HG03457 (cell line): ENCODE data around the gene ARGLU1.
"Not testable (repeated sequence)": the region's sequence is repeated elsewhere in the genome, so short reads cannot be mapped to it uniquely, and the experiment has no call there.

ENCODE experiments used
- ATAC-seq: cut with Tn5 transposase; IDR thresholded peaks from one replicate; pipeline ENCODE4 v1.9.1; 2021; ENCODE audit warnings: moderate number of reproducible peaks; ENCODE audit not compliant: unreplicated experiment

Gene ARGLU1, protein sequence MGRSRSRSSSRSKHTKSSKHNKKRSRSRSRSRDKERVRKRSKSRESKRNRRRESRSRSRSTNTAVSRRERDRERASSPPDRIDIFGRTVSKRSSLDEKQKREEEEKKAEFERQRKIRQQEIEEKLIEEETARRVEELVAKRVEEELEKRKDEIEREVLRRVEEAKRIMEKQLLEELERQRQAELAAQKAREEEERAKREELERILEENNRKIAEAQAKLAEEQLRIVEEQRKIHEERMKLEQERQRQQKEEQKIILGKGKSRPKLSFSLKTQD

GRCh38 chr13:106567474-106568298, at the start of gene ARGLU1:
Gene ARGLU1 (minus strand): TSS chr13:106568137. CDS start chr13:106567919, 218 bp downstream.
- ATAC-seq = peak; percentile 71

GRCh38 chr13:106617561-106617960, 49.6 kb upstream of the ARGLU1 start:
- ATAC-seq = no peak

- no peak for ATAC-seq
Measured at GRCh38 chr13:106616729-106617128, 48.8 kb upstream of the ARGLU1 start.

DNA sequence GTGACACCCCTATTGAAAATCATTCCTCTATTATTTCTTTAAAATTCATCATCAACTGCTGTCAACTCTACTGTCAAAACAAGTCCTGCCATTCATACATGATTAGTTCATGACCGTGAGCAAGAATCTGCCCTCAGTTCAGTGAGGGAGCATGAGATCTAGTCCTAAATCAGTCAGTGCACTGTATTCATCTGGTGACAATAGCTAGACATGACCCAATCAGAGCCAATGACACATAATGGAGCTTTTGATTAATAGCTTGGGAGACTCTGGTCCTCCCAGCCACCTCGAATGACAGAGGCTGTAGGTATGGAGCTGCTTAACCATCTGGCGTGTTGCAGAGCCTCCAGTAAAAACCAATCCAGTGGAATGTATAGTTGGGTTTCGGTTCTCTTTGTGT, 46.9 kb upstream of the ARGLU1 start:
- ATAC-seq = no peak

DNA sequence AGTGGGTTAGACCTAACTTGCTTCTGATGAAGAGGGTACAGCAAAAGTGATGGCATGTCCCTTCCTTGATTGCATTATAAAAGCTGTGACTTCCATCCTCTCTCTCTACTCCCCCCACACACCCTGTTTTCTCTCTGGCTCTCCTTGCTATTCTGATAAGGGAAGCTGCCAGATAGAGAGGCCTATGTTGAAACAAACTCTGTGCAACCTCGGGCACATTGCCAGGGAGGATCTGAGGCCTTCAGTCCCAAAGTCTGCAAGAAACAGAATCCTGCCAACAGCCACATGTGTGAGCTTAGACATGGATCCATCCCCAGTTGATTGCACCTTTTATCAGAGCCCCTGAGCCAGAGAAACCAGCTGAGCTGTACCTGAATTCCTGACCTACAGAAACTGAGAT, 44.8 kb upstream of the ARGLU1 start:
- no peak for ATAC-seq

GRCh38 chr13:106610486-106610885, 42.5 kb upstream of the ARGLU1 start:
- no peak for ATAC-seq

DNA sequence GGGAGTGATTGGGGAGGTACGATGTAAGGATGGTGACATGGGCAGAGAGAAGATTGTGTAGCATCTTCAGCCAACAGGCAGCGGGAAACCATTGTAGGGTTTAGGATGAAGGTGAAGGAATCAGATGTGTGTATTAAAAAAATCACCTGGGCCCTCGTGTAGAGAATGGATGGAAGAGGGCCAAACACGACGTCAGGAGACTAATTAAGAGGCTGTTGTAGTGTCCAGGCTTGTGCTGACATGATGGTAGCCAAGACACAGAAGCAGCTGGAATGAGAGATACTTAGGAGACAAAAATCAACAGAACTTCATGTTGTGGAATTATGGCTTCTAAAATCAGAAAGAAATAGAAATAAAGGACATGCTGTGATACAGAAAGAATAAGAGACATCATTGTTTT, 41.2 kb upstream of the ARGLU1 start:
- no peak for ATAC-seq

GRCh38 chr13:106603546-106603945, 35.6 kb upstream of the ARGLU1 start:
- no peak for ATAC-seq

GRCh38 chr13:106602178-106602577, 34.2 kb upstream of the ARGLU1 start:
- no peak for ATAC-seq

DNA sequence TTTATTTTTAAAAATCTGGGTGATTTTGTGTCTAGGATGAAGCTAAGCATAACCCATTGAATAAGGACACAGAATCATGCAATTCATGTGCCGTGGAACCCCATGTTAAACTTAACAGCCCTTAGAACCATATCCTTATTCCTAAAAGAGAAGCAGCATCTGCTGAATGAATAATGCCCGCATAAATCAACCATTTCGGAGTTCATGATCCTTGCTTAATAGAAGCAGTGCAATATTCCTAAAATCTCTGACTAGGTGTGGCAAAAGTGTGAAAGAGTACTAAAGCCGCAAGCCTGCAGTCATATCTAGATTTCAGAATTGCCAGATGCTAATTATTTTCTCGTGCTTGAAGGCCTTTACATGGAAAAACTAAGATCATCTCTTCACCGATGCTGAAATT, 33.6 kb upstream of the ARGLU1 start:
- ATAC-seq = no peak

GRCh38 chr13:106600798-106601135, 32.8 kb upstream of the ARGLU1 start:
- not testable (repeated sequence) for ATAC-seq

GRCh38 chr13:106599875-106600797, 32.2 kb upstream of the ARGLU1 start:
- ATAC-seq = no peak

GRCh38 chr13:106597749-106598395, 29.9 kb upstream of the ARGLU1 start:
- ATAC-seq = no peak

GRCh38 chr13:106597186-106597585, 29.2 kb upstream of the ARGLU1 start:
- ATAC-seq = no peak

DNA sequence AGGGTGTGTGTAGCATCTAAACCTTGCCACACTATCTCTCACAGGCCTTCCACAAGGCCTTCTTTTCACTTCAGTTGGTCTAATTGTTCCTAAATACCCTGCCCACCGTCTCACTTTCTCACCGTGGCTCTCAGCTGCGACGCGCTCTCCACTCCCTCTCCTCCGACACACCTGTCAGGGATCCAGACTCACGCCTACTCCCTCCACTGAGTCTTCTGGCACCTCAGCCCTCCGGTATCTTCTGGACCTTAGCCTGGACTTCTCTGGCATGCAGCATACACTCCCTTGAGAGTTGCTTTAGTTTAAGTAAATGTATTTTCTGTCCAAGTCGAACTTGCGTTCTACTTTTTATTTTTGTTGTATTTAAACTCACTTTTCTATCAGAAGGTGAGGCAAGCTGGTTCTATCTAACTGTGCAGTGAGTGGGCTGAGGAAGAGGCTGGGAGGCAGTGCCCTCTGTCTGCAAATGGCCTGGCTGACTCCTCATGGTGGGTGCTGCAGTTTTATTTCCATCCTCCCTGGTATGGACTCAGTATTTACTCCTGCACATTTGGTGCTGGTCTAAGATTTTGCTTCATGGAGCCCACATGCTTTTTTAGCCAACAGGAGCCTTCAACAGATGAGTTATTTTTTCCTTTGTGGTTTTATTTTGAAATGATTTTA, 28.5 kb upstream of the ARGLU1 start:
- ATAC-seq = no peak

GRCh38 chr13:106595625-106596024, 27.7 kb upstream of the ARGLU1 start:
- no peak for ATAC-seq

- no peak for ATAC-seq
Measured at GRCh38 chr13:106594980-106595379, 27.0 kb upstream of the ARGLU1 start.

- ATAC-seq = no peak
Measured at GRCh38 chr13:106593132-106593531, 25.2 kb upstream of the ARGLU1 start.

DNA sequence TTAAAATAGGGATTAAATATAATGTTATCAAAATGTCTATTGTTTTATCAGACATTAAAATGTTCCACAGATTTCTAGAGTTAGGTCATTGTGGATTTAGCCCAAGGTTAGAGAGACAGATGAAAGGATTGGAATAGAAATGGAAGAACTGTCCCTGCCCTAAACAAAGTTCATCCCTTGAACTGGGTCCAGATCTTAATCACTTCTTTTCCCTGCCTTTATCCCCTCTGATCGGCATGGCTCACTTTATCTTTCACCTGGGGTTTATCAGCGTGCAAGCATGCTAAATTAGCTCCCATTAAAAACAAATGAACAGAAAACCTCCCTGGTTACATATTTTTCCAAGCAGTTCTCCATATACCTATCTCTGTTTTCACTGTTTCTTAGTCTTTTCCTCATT, 23.4 kb upstream of the ARGLU1 start:
- ATAC-seq = no peak

- no peak for ATAC-seq
Measured at GRCh38 chr13:106589716-106590115, 21.8 kb upstream of the ARGLU1 start.
